HG03139 (cell line): ENCODE measurements around the gene RCOR1.

Source experiments
- ATAC-seq: cut with Tn5 transposase; IDR thresholded peaks from one replicate; pipeline ENCODE4 v1.9.1; 2021; ENCODE audit not compliant: unreplicated experiment

The RCOR1 gene

DNA sequence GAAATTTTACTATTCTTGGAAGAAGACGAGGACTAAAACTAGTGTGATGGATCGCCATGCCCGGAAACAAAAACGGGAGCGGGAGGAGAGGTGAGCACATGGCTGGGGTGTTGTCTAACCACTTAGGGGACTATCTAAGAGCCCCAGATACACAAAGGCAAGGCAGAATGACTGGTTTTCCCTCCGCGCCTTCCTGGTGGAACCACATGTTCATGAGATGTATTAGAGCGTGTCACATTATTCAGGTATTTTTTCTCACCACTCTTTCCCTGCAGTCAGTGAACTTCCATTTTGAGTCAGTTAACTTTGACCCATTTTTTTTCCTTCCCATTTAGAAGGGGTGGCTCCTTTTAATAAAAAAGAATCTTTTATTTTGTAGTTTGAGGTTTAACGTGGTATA lies 116.0 kb downstream of the RCOR1 start:
- ATAC-seq, result no peak

DNA sequence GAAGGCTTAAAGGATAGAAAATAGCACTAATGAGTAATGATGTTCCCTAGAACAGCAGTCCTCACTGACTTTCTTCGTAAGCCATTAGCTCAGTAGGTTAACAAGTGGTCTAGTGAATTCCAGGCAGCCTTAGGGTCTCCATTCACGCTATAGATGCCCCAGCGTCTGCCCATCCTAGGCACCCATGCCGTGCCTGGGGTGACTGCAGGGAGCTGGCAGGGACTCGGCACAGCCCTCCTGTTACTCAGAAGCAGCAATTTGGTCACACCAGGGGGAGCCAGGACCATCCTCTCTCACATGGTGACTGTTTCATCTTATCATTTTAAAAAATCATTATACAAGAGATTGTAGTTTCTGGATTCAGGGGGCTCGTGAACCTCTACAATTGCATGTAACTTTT lies 118.8 kb downstream of the RCOR1 start:
- ATAC-seq, result no peak

DNA sequence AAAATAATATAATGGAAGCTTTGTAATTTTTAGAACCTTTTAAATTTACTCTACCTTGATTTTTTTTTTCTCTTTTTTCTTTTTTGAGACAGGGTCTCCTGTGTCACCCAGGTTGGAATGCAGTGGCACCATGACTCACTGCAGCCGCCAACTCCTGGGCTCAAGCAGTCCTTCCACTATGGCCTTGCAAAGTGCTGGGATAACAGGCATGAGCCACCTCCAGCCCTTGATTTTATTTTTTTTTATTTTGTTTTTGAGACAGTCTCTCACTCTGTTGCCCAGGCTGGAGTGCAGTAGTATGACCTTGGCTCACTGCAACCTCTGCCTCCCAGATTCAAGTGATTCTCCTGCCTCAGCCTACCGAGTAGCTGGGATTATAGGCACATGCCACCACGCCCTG lies 119.5 kb downstream of the RCOR1 start:
- no peak for ATAC-seq

DNA sequence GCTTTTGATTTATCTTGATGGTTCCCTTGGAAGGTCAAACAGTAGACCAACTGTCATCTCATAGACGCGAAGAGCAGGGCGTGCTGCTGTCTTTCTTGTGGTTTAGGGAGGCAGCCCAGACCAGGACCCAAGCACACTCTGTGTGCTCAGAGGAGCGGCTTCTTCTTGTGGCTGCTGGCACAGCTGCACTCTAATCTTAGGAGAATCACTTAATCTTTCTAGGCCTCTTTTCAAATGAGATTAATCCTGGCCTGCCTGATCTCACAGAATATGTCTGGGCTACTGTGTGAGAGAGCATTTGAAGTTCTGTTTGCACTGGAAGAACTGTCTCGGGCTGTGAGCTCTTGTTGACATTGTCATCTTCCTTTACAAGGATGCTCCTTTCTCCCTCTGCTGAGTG lies 124.8 kb downstream of the RCOR1 start:
- no peak for ATAC-seq

GRCh38 chr14:102722646-102723045 lies 130.2 kb downstream of the RCOR1 start:
- ATAC-seq, result no peak

DNA sequence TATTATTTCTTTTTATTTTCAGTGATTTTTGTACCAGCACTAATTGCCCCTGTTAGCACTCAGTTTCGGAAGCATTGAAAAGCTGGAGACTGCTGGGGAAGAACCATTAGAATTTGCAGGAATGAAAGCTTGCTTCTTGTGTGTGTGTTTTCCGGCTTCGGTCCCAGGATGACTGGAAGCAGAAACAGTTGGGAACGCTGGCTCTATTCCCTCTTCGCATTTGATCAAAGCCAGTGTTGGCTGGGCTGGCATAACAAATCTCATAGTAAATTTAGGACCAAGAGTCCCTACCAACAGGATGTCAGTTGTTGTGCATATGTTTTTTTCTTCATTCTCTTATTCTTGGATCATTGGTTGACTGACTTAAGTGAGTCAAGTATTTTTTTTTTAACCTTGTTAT lies 131.2 kb downstream of the RCOR1 start:
- ATAC-seq, result no peak

- no peak for ATAC-seq
Observed at GRCh38 chr14:102726191-102726949, 133.9 kb downstream of the RCOR1 start.

GRCh38 chr14:102727336-102728095 lies 135.1 kb downstream of the RCOR1 start:
- ATAC-seq, result no peak

DNA sequence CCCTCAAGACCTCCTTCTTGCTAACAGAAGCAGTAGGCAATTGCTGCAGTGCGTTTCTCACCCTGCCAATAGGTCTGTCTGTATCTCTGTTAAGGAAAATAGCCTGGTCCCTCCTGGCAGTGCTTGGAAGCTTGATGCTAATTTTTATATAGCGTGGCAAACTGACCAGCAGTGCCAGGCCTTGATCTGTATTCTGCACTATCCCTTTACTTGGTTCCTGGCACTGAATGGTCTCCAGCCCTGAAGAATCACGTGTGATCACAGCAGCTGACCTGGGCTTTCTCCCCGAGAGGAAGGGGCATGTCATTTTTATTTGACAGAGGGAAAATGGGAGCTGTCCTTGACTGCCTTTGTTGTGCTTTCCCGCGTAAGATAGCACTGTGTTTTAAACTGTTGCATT lies 136.1 kb downstream of the RCOR1 start:
- no peak for ATAC-seq

DNA sequence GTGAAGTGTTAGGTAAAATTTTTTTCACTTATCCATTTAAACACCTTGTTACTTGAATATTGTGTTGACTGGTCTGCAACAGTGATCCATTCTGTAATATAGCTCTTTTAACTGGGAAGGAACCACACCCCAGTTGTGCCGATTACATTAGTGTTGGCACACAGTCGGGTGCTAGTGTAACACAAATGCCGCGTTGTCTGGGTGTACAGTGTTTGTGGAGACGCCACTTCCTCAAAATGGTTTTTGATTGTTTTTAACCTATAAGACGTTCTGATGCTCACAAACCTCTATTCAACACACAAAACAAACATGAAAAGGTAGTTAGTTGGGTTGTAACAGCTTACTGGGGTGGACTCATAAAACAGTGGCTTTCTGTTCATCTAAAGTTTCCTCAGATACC lies 136.8 kb downstream of the RCOR1 start:
- ATAC-seq, result no peak

- ATAC-seq, result no peak
Observed at GRCh38 chr14:102729825-102730224, 137.4 kb downstream of the RCOR1 start.

DNA sequence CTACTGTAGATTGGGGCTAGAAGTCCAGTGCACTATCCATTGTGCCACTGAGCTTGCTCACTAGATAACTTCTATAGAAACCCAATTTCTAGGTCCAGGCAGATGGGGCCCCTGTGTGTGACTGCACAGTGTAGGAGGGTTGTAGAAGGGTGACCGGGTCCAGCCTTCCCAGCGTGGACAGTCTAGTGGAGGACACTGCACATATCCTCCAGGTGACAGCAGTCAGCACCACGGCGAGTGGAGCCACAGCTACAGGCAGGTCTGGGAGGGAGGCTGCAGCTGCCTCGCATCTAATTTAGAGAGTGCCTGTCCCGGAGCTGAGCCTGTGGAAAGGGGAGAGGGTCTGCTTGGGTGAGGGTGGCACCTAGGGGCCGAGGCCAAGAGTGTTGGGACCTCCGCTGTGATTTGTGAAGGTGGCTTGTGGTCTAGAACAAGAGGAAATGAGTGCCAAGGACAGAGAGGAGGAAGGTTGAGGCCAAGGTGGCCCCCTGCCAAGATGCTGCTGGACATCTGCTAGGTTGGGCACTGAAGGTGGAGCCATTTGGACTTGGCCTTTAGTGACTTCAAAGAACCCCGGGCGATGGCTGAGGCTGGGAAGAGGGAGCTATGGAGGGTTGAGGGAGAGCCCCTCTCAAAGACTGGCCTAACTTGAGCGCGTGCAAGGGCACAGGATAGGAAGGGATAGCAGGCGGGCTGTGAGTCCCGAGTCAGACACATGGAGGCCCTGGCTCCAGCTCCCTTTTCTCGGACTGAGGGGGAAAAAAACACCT lies 138.8 kb downstream of the RCOR1 start:
- no peak for ATAC-seq

GRCh38 chr14:102731871-102732800 lies 139.7 kb downstream of the RCOR1 start:
- ATAC-seq, result no peak

DNA sequence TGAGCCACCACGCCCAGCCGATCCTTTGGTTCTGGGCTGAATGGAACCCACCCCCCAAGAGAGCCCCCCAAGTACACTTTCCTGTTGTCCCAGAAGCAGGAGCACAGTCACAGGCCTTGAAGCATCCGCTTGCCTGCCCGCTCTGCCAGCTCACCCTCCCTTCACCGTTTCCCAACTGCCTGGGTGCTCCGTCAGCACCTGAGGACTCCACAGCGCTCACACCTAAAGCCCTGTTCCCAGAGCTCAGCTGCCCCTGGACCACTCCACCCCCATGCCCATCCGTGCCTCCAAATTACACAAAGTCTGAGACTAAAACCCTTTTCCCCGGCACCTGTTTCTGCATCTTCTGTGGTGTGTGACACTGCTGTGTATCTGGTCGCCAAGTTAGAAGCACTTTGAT lies 140.5 kb downstream of the RCOR1 start:
- no peak for ATAC-seq

- ATAC-seq, result no peak
Observed at GRCh38 chr14:102733326-102733725, 140.9 kb downstream of the RCOR1 start.

DNA sequence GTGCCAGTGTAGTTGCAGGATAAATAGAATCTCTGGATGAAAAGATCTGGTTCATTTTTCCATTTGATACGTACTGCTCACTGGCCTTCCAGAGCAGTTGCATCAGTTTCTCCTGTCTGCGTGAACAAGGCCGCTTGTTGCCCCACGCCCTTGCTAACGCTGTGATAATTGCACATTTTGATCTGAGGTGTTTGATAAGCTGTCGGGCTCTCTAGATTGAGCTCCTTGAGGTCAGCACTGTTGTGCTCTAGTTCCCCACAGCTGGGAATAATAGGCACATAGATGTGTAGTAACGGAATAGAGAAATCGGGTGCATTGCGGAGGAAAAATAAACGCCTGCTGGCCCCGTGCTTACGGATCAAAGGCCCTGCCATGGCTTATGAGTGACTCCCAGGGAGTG lies 142.0 kb downstream of the RCOR1 start:
- ATAC-seq, result no peak

DNA sequence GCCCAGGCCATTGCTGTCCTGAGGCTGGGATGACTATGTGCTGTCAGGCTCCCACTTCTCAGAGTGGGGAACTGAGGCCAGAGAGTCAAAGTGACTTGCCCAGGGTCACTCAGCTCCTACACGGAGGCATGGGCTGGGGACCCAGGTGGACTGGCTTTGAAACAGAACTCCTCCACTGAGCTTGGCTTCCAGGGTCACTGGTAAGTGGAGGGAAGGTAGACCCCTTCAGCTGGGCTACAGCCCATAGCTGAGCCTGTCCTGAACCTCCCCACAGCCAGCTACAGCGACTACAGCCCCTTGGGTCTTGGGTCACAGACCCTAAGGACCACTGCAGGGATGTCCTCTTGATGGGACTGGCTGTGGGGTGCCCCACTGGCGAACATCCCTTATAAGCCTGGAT lies 144.5 kb downstream of the RCOR1 start:
- ATAC-seq, result no peak

- ATAC-seq, result no peak
Observed at GRCh38 chr14:102737402-102738372, 145.2 kb downstream of the RCOR1 start.

- ATAC-seq, result no peak
Observed at GRCh38 chr14:102738373-102739189, 146.1 kb downstream of the RCOR1 start.
